D721Med (cell line): ENCODE results near the gene EPC2.
"Not testable (repeated sequence)": the region's sequence is repeated elsewhere in the genome, so short reads cannot be mapped to it uniquely, and the experiment has no call there.

Experiments used
- DNase-seq: peaks from one replicate; pipeline ENCODE4 v3.0.0; 2011; ENCODE audit warnings: low spot score; ENCODE audit not compliant: insufficient read length
- FAIRE-seq: peaks from 2 replicates; lab custom pipeline; 2011; peaks lifted over from hg19 to GRCh38; lab: Jason Lieb, UNC
- CTCF ChIP-seq: IDR thresholded peaks from 2 replicates; pipeline ENCODE4 v1.5.1; 2012; ENCODE audit warnings: mild to moderate bottlenecking, control low read depth; ENCODE audit not compliant: insufficient read depth; ENCODE audit errors: missing control alignments

EPC2 gene

GRCh38 chr2:148646231-148646559, 1.6 kb downstream of the EPC2 start:
- DNase-seq (peak; percentile 25), FAIRE-seq (peak; percentile 84)
- TF ChIP-seq CTCF, result no peak

DNA sequence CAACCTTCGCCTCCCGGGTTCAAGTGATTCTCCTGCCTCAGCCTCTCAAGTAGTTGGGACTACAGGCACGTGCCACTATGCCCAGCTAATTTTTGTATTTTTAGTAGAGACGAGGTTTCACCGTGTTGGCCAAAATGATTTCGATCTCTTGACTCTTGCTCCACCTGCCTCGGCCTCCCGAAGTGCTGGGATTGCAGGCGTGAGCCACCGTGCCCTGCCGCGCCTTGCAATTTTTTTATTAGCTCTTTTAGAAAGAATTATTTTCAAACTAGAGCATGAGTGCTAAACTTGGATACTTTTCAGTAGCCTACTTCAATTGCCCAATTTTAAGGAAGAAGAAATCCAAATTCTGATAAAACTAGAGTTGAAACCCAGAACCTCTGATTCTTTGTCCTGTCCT, 3.2 kb downstream of the EPC2 start:
- FAIRE-seq, DNase-seq: not testable (repeated sequence)

DNA sequence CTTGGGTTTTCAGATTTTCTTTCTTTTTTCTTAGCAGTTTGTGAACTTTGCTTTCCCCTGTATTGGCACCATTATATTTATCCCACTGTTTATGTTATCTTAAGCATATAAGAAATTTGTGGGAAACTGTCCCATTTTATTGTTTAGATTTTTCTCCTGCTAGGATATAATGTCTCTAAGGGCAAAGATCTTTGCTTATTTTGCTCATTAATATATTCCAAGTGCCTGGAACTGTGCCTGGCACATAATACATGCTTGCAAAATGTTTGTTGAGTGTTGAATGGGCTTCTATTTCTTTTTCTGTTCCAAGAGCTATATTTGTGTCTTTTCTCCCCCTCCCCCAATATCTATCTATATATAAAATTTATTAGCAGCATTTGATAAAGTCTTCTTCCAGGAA, 5.4 kb downstream of the EPC2 start:
- TF ChIP-seq CTCF, result no peak
- DNase-seq, result no peak
- FAIRE-seq, result no peak

- no peak for DNase-seq
- FAIRE-seq, result peak; percentile 72
- TF ChIP-seq CTCF, result no peak
These were observed 6.3 kb downstream of the EPC2 start for GRCh38 chr2:148650881-148651280.

DNA sequence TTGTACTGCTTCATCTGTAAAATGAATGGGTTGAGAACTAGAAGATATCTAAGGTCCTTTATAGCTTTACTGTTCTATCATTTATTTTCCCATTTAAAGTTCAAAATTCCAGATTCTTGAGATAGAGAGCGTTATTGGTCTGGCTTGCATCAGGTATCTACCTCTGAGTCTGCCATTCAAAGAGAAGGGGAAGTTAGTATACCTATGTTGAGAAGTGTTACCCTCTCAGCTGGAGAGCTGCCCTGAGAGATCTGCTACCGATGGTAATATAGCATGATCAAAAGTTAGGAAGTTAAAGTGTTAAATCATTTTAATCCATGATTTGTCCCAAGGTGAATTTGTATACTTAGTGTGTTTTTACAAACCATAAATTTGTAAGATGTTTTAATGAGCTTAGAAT, 7.4 kb downstream of the EPC2 start:
- DNase-seq, result no peak
- no peak for TF ChIP-seq CTCF
- FAIRE-seq, result no peak

- no peak for FAIRE-seq
- no peak for DNase-seq
- TF ChIP-seq CTCF, result no peak
These were observed 8.9 kb downstream of the EPC2 start for GRCh38 chr2:148653437-148653836.

DNA sequence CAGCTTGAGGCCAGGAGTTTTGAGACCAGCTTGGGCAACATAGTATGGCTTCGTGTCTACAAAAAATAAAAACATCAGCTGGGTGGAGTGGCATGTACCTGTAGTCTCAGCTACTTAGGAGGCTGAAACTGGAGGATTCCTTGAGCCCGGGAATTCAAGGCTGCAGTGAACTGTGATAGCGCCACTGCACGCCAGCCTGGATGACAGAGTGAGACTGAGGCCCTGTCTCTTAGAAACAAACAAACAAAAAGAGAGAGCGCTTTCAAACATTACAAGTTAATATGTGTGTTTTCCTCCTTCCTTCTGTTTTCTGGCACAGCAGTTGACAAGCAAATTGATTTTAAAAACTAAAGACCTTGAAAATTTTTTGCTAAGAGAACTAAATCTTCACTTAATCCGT, 9.9 kb downstream of the EPC2 start:
- DNase-seq, result no peak
- FAIRE-seq, result no peak
- no peak for TF ChIP-seq CTCF

- peak; percentile 11 for FAIRE-seq
- no peak for TF ChIP-seq CTCF
- no peak for DNase-seq
These were observed 12.0 kb downstream of the EPC2 start for GRCh38 chr2:148656516-148656915.
